Umbilical cord (tissue), 2 donors: ENCODE measurements around the gene C15orf39. TPM values are rescaled to one million over a fixed set of nuclear protein-coding genes. Genes with fewer than 3 reads are reported as not detected.
"Not testable (repeated sequence)": the region's sequence is repeated elsewhere in the genome, so short reads cannot be mapped to it uniquely, and the experiment has no call there.

Experiments
- DNase-seq: peaks from one replicate; pipeline ENCODE4 v3.0.0-alpha.2; 2015; ENCODE audit warnings: low spot score
- total RNA-seq: library from RNA; depleted of rRNA; stranded (reverse); fragments of >200 nt; gene quantifications from one replicate; pipeline ENCODE4 v1.2.3, GENCODE V29; 2014; ENCODE audit warnings: low replicate concordance; ENCODE audit not compliant: insufficient read depth

The C15orf39 gene
- 3.6 TPM for total RNA-seq

DNA sequence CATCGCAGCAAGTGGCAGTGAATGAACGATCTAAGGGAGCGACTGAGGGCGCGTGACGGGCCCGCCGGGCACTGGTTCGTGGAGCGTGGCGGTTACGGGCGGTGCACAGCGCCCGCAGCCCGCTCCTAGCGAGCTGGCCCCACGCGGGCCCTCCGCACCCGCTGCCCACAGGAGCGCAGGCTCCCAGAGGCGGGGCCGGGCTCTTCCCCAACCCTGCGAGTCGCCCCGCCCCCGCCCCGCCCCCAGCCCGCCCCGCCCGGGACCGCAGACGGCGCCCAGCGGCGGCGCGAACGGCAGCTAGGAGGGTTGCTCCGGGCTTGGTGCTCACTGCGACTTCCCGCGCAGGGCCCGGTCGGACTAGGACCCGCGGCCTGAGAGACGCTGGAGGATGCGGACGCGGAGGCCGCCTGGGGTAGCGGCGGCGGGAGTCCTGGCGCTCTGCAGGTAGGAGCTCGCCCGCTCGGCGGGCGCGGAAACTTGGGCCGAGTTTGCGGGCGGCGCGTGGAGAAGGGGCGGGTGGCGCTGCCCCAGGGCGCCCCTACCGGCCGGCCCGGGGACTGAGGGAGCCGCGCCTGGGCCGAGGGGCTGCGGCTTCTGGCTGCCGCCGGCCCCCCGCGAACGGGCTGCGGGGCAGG, at the start of gene C15orf39:
C15orf39 (plus strand) TSS at position 267 of the 635 bp plus-strand sequence. CDS start 4,167 bp downstream, outside the sequence.
- peak; percentile 82 for DNase-seq

DNA sequence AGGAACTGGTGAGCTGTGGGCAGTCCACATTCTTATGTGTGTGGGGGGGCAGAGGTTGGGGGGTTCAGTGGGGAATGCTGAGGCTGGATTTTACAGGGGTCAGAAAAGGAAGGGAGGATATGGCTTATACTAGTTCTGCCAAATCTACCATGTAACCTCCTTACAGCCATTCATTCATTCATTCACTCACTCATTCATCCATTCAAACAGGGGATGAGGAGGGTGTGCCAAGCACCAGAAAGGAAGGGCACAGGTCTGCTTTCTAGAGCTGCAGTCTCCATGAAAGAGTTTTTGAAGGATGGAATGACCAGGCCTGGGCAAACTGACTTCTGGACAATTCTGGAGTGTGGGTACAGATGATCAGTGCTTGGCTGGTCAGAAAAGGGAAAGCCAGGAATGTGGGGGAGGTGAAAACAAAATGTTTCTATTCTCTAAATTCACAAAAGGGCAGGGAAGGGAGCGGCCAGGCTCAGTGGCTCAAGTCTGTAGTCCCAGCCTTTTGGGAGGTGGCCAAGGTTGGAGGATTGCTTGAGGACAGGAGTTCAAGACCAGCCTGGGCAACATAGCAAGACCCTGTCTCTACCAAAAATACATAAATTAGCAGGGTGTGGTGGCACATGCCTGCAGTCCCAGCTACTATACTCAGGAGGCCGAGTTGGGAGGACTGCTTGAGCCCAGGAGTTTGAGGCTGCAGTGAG, 49.2 kb upstream of the C15orf39 start:
- DNase-seq = no peak

DNA sequence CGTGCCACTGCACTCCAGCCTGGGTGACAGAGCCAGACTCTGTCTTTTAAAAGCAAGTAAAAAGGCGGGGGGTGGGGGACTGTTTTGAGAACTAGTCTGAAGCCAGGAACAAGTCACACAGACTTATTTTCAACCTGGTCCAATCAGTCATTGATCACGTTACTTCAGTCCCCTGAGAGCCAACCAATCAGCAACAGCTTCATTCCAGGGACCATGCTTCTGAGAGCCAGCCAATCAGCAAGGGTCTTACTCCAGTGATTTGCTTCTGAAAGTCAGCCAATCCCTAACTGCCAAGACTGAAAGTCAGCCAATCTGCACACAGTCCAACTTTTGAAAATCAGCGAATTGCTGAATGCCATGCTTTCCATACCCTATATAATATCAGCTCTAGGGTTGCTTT, 48.6 kb upstream of the C15orf39 start:
- DNase-seq = peak; percentile 54

DNA sequence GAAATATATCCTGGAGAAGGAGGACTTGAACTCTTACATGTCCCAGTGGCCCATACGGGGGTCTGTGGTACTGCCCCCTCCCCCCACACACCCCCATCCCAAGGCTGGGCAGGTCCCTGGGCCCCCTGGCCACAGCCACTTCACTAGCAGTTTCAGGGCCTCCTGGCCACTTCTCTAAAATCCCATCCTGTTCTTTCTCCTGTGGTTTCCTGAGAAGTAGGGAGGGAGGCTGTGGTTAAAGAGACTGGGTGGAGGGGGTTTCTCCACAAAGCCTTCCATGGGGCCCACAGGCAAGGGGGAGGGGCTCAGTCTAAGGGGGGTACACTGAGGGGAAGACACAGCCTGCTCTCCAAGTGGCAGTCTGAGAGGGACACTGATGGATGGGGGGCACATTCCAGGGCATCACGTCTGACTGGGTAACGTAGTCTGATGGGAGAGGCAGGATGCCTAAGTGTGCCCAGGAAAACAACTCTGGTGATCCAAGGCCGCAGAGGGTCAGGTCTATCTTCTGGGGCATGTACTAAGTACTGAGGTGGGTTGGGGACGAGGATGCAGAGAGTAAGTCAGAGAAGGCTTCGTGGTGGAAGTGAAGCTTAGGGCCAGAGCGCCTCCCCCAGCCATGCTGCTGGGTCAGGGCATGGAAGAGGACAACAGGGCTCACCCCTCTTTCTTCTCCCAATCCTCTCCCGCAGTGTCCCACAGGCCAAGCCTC, 48.0 kb upstream of the C15orf39 start:
- peak; percentile 23 for DNase-seq

DNA sequence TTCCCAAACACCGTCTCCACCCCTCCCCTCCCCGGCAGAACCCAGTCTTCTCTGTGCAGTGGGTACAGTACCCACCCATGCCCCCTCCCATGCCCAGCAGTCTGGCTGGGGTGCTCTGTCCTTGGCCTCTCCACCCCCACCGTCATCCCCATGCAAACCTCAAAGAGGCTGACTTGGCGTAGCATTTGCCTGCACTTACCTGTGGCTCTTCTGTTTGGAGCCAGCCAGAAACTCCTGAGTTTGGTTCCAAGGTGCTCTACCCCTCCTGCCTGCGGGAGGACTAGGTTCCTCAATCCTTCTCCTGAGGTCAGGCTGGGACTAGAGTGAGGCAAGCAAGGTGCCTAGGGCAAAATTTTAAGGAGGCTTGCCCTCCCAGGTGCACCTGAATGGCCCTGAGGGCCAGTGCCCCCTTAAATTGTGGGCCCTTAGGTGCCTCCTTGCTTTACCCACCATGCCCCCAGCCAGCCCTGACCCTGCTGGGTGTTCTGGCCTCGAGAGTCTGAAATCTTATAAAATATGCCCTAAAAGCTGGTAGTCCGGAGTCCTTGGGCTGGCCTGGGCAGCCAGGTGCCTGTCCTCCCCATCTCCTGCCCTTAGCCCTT, 47.1 kb upstream of the C15orf39 start:
- DNase-seq = no peak

DNA sequence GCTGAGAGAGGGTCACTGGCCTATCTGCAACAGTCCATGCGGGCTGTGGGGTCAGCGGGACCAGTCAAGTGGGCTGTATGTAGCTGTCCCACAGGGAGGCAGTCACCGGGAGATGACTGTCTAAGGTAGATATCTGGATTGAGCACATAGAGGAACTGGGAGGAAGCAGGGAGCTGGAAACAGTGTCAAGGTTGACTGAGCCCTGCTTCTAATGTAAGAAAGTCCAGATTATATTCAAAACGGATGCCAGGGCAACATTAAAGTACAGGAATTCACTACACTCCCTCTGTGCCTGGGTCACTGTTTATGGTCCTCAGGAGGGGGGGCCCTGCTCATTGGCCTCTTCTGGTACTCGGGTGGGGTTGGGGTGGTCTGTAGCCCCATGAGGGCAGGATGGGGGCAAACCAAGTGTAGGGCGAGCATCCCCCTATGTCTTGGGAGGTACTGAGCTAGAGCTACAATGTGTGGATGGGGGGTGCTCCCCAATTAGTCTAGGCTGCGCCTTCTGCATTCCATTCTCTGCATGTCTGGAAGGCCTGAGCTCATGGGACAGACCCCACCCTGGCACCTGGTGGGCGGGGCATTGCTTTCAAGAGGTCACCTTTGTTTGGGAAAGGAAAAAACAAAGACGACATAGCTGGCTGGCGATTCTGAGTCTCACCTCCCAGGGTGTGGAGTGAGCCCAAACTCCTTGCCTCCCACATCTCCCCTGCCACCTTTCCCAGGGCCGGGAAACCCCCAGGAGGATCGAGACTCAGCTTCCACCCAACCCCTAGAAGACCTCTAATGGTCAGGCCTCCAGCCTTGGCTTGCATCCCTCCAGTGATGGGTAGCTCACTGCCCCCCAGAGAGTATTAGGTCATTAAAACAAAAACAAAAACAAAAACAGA, 45.1 kb upstream of the C15orf39 start:
- no peak for DNase-seq

DNA sequence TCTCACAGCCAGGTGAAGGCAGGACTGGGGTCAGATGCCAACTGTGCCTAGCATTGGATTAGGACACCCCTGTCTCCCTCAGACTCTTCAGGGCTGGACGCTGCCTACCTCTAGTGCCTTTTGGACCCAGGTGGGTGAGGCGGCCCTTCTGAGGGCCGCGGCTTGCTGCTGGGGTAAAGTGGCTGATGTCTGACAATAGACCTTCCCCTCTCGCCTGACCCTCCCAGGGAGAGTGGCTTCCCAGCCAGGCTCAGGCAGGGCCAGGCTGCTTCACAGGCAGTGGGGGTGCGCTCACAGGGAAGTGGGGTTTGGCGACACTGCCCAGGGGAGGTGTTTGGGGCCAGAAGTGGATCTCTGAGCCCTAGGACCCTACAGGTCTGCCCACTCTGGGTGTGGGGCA, 43.3 kb upstream of the C15orf39 start:
- DNase-seq = no peak

DNA sequence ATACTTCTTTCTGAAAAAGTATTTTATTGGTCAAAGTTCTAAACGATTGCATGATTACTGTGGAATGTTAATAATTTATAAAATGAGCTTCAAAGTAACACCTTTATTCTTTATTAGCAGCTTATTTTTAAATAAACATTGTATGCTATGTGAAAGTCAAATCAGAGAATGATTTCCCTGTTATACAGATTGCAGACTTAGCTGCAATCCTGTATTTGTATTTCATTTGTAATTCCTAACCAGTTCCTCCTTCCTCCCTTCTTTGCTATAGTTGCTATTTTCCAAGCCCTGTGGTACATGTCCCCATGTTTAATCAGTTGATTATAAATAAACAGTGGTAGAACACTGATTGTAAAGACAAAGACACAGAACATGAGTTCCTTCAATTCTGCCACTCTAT, 42.4 kb upstream of the C15orf39 start:
- DNase-seq = no peak

DNA sequence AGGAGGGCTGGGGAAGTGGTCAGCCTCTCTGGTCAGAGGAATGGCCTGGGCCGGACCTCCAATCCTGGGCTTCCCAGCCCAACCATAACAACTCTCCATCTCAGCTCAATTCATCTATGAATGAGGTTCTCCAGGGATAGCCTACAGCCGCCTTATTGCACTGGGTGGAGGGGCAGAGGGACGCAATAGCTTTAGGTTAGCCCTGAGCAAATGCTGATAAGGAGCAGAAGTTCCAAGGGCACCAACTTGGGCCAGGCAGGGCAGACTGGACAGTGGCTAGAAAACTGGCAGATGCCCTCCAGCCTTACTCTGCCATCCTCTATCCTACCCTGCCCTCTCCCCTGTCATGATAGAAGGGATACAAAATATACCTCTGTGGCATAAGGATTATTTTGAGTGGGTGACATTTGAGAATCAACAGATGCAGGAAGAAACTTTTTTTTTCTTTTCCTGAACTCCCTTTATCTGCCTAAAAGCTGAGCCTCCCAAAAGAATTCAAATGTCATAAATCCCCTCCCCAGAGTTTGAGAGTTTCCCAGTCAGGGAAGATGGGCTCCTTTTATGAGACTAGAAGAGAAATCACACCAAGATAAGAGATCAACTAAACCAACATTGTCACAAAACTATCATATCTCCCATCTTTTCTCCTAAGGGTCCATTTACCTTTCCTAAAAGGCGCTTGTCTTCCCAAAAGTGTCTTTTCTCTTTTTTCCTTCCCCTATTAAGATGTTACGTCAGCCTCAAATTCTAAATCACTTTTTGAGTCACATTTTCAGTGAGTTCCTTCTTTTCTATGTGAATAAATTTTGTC, 40.4 kb upstream of the C15orf39 start:
- DNase-seq = peak; percentile 63

DNA sequence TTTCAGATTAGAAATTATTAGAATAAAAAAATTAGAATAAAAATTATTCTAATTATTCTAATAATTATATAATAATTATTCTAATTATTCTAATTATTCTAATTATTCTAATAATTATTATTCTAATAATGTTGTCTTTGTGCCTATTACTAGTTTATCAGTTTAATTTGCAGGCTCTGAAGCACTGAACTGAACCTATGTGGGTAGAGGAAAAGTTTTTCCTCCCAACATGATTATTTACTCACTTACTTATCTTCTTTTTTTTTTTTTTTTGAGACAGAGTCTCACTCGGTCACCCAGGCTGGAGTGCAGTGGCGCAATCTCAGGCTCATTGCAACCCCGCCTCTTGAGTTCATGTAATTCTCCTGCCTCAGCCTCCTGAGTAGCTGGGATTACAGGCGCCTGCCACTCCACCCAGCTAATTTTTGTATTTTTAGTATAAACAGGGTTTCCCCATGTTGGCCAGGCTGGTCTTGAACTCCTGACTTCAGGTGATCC, 39.7 kb upstream of the C15orf39 start:
- DNase-seq = peak; percentile 69

DNA sequence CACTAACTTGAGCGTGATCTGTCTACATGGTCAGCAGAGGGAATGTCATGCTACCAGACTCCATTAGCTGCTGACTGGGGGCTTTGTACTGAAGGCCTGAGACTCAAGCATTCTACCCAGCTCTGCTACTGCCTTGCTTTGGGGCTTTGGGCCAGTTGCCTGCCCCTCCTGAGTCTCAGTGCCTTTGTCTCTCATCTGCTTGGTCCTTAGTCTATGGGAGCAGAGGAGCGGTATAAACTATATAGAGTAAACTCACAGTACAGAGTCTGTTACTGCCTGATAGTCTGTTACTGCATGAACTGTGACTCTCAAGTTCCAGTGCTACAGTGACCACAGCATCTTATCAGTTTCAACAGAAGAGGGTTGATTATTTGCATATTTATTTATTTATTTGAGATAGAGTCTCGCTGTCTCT, 38.5 kb upstream of the C15orf39 start:
- no peak for DNase-seq

DNA sequence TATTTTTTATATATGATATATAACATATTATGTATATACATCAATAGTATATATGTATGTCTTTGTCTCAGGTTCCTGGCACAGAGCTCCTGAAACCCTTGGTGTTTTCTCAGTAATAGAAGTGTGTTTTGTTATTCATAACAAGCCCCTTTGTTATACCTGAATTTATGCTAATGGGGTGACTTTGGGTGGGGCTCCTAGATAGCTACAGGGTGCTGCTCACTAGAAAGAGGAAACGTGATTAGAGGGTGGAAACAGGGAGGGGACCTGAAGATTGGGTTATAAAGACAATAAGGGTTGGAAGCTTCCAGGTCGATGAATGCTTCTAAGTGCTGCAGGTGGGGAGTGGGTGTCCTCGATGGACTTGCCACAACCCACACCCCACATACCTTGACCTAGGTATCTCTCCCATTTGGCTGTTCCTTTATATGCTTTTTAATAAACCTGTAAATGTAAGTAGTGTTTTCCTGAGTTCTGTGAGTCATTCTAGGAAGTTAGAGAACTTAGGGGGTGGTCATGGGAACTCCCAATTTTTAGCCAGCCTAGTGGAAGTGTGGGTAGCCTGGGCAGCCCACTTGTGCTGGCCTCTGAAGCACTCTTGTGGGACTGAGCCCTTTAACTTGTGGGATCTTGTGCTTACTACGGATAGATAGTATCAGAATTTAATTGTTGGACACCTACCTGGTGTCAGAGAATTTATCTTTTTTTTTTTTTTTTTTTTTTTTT, 36.9 kb upstream of the C15orf39 start:
- no peak for DNase-seq

DNA sequence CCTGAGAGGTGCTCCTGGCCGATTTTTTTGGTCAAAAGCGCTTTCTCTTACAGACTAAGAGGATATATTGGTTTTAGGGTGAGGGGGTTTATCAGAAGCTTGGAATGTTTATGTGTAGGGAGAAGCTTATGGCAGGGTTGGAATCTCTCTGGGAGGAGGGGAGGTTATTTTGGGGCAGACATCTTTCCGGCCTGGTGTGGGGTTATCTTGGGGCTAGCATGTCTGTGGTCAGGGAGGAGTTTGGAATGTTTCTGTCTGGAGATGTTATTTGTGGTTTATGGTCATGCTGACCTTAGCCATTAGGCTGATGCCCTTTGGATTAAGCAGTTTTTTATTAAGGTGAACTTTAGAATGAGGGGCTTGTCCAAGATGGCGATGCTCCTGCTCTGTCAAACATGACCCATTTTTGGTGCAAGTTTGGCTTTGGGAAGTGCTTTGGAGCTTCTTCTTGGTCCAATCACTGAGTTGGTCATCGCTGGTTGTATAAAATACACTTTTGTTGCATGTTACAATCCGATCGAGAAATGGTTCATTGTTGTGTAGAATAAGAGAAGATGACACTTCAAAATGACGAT, 35.1 kb upstream of the C15orf39 start:
- not testable (repeated sequence) for DNase-seq

DNA sequence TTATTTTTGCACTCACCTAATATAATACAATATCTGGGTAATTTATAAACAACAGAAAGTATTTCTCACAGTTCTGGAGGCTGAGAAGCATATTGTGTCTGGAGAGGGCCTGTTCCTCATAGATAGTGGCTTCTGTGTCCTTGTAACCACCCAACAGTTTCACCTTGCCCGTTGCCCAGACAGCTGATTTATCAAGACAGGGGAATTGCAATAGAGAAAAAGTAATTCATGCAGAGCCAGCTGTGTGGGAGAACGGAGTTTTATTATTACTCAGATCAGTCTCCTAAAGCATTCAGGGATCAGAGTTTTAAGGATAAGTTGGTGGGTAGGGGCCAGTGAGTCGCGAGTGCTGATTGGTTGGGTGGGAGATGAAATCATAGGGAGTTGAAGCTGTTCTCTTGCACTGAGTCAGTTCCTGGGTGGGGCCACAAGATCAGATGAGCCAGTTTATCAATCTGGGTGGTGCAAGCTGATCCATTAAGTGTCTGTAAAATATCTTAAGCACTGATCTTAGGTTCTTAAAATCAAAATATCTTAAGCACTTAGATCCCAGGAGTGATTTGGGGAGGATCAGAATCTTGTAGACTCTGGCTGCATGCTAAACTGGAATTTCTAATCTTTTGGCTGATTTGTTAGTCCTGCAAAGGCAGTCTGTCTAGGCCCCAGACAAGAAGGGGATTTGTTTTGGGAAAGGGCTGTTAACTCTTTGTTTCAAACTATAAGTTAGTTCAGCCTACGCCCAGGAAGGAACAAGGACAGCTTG, 33.9 kb upstream of the C15orf39 start:
- peak; percentile 95 for DNase-seq

DNA sequence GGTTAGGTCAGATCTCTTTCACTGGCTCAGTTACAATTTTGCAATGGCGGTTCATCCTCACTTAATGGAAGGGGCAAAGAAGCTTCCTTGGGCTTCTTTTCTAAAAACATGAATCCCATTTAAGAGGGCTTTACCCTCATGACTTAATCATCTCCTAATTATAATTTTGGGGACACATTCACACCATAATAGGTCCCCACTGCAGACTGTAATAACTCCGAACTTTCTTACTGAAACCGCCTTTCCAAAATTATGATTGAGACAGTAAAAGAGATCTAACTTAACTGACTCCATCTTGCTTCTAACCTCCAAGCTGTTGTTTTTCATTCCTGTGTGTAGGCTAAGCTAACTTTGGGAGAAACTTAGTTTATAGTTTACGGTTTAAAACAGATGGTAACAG, 33.3 kb upstream of the C15orf39 start:
- DNase-seq = no peak

DNA sequence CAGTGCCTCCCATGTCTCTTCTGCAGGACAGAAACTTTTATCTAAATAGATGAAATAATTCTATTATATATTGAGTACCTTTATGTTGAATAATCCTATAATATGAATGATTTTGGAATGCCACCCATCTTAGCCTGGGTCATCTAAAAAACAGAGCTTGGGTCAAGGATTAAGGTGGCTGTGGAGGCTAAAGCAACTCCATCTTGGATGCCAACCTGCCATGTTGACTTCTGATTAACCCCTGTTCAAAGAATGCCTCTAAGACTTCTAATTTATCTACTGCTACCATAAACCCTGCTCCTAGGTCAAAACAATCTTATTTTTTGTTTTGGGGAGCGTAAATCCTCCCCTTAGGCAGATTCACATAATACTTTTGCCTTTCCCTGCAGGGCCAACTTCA, 31.5 kb upstream of the C15orf39 start:
- no peak for DNase-seq

DNA sequence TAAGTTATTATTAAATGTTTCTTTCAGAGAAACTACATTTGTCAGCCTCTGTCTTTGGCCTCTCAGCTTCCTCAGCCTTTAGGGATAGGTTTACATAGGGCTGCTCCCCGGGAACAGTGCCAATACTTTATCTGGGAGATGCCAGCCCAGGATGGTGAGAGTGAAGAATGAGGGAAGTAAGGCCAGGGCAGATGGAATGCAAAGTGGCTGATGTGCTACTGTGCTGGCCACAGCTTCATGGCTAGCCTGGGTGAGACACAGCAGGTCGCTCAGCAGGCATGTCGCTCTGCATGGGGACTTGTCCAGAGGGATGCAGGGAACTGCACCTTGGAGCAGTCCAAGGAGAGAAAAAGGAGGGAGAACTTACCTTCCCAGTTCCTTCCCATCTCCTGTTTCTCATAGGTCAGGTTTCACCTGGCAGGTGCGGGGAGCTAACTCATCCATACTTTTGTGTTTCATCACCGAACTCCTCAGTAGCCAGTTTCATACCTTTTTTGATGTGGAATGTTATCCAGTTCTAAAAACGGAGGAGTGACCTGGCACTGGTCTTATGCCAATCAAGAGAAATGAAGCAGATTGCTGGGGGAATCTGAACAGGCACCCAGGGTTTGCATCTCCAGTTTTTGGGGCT, 30.9 kb upstream of the C15orf39 start:
- no peak for DNase-seq

DNA sequence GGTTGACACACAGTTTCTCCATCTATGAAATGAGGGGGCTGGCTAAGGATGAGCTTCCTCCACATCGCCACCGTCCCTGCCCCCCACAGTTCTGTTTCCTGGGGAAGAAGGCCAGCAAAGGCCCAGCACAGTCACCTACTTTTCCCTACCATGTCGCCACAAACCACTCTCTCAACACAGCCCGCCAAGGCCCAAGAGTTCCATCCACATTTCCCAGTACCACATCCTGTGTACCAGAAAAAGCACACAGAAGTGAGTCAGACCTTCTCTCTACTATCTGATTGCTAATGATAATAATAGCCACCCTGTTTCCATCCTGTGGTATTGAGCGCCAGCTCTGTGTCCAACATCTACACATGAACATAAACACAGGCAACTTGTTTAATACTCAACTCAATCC, 30.3 kb upstream of the C15orf39 start:
- DNase-seq = no peak
